ENCODE results near the gene SLC9A8.

SLC9A8 gene

GRCh38 chr20:49831770-49832631 lies 19.4 kb downstream of the SLC9A8 start:
- Histone ChIP-seq H3K79me2 (ENCODE audit: insufficient read depth, low read depth) (no peaks in the 10 kb centered on the region), H3K4me2 (no peak overlapping the region), H3K9ac (no peak overlapping the region), H3K4me3 (IDR thresholded peaks at IDR 0.05; ENCODE audit: insufficient read depth, low read depth, low read length) (no peak overlapping the region), H3K27me3 (ENCODE audit: insufficient read depth, low read depth) (no peaks in the 10 kb centered on the region), H3K27ac (no peak overlapping the region), H2AFZ (ENCODE audit: low read depth) (no peak overlapping the region), H4K20me1 (ENCODE audit: insufficient read depth) (no peaks in the 10 kb centered on the region), H3K4me1 (ENCODE audit: low read depth, poor library complexity, severe bottlenecking) (no peaks in the 10 kb centered on the region), H3K36me3 (ENCODE audit: insufficient read depth) (no peaks in the 10 kb centered on the region)
- no peak for TF ChIP-seq CTCF (conservative IDR thresholded peaks at IDR 0.05; ENCODE audit: low read depth, low read length)

- H3K9ac ChIP-seq, result no peak overlapping the region
- no peak overlapping the region for H2AFZ ChIP-seq (ENCODE audit: low read depth)
- no peak for TF ChIP-seq CTCF (conservative IDR thresholded peaks at IDR 0.05; ENCODE audit: low read depth, low read length)
- no peaks in the 10 kb centered on the region for H3K79me2 ChIP-seq (ENCODE audit: insufficient read depth, low read depth)
- no peaks in the 10 kb centered on the region for H4K20me1 ChIP-seq (ENCODE audit: insufficient read depth)
- H3K27ac ChIP-seq, result no peak overlapping the region
- H3K4me2 ChIP-seq, result no peak overlapping the region
- H3K36me3 ChIP-seq (ENCODE audit: insufficient read depth), result no peaks in the 10 kb centered on the region
- H3K4me3 ChIP-seq (IDR thresholded peaks at IDR 0.05; ENCODE audit: insufficient read depth, low read depth, low read length), result no peak overlapping the region
- no peaks in the 10 kb centered on the region for H3K27me3 ChIP-seq (ENCODE audit: insufficient read depth, low read depth)
- H3K4me1 ChIP-seq (ENCODE audit: low read depth, poor library complexity, severe bottlenecking), result no peaks in the 10 kb centered on the region
These were observed 20.2 kb downstream of the SLC9A8 start for GRCh38 chr20:49832632-49833327.

- no peaks in the 10 kb centered on the region for H4K20me1 ChIP-seq (ENCODE audit: insufficient read depth)
- H3K4me1 ChIP-seq (ENCODE audit: low read depth, poor library complexity, severe bottlenecking), result no peaks in the 10 kb centered on the region
- no peak overlapping the region for H3K27ac ChIP-seq
- H3K36me3 ChIP-seq (ENCODE audit: insufficient read depth), result no peaks in the 10 kb centered on the region
- H3K4me2 ChIP-seq, result no peak overlapping the region
- H2AFZ ChIP-seq (ENCODE audit: low read depth), result no peak overlapping the region
- H3K27me3 ChIP-seq (ENCODE audit: insufficient read depth, low read depth), result no peaks in the 10 kb centered on the region
- no peak overlapping the region for H3K4me3 ChIP-seq (IDR thresholded peaks at IDR 0.05; ENCODE audit: insufficient read depth, low read depth, low read length)
- H3K9ac ChIP-seq, result no peak overlapping the region
- no peaks in the 10 kb centered on the region for H3K79me2 ChIP-seq (ENCODE audit: insufficient read depth, low read depth)
- TF ChIP-seq CTCF (conservative IDR thresholded peaks at IDR 0.05; ENCODE audit: low read depth, low read length), result no peak
These were observed 20.9 kb downstream of the SLC9A8 start for GRCh38 chr20:49833483-49833882.

GRCh38 chr20:49835031-49835430 lies 22.4 kb downstream of the SLC9A8 start:
- Histone ChIP-seq H3K4me2 (no peak overlapping the region), H4K20me1 (ENCODE audit: insufficient read depth) (no peaks in the 10 kb centered on the region), H3K27ac (no peak overlapping the region), H3K36me3 (ENCODE audit: insufficient read depth) (no peaks in the 10 kb centered on the region), H3K79me2 (ENCODE audit: insufficient read depth, low read depth) (no peaks in the 10 kb centered on the region), H2AFZ (ENCODE audit: low read depth) (no peak overlapping the region), H3K4me3 (IDR thresholded peaks at IDR 0.05; ENCODE audit: insufficient read depth, low read depth, low read length) (no peak overlapping the region), H3K27me3 (ENCODE audit: insufficient read depth, low read depth) (no peaks in the 10 kb centered on the region), H3K9ac (no peak overlapping the region), H3K4me1 (ENCODE audit: low read depth, poor library complexity, severe bottlenecking) (no peaks in the 10 kb centered on the region)
- no peak for TF ChIP-seq CTCF (conservative IDR thresholded peaks at IDR 0.05; ENCODE audit: low read depth, low read length)
